BJ (cell line): Measurements from ENCODE around the gene CFTR. TPM values are rescaled to one million over a fixed set of nuclear protein-coding genes. Genes with fewer than 3 reads are reported as not detected.

ENCODE experiments used
- CTCF ChIA-PET: fragments of 350-600 bp; formaldehyde crosslinking; extraction: SDS; loops from one replicate; lab custom pipeline; 2021; ENCODE audit warnings: antibody characterized with exemption, inconsistent platforms; lab: Yijun Ruan, JAX
- POLR2A ChIA-PET: fragments of 300-600 bp; sonication (Branson Sonifier 250); formaldehyde crosslinking; extraction: SDS; loops from one replicate; lab custom pipeline; 2021; ENCODE audit warnings: antibody characterized with exemption; lab: Charles Lee
- DNase-seq: peaks from one replicate; pipeline ENCODE4 v3.0.0-alpha.2; 2011; ENCODE audit warnings: low read depth
- H3K27me3 ChIP-seq: 2 replicates; pipeline ENCODE4 v1.6.0; 2011; ENCODE audit warnings: low read length; ENCODE audit not compliant: control insufficient read depth, insufficient read depth
- H3K36me3 ChIP-seq: 2 replicates; pipeline ENCODE4 v1.5.1; 2011; ENCODE audit warnings: low read length; ENCODE audit not compliant: control insufficient read depth, insufficient read depth
- H3K4me3 ChIP-seq: 2 replicates; pipeline ENCODE4 v1.5.1; 2011; ENCODE audit warnings: low read depth, mild to moderate bottlenecking, control low read depth, low read length
- CTCF ChIP-seq: IDR thresholded peaks from 2 replicates; pipeline ENCODE4 v1.5.1; 2011; ENCODE audit warnings: low read depth, mild to moderate bottlenecking, control low read depth, inconsistent platforms, low read length, moderate library complexity; ENCODE audit not compliant: insufficient read depth
- polyA plus RNA-seq: library from polyadenylated mRNA; depleted of rRNA; stranded (reverse); fragments of >200 nt; gene quantifications from 2 replicates; pipeline ENCODE4 v1.2.3, GENCODE V29; 2011

CFTR gene
- polyA plus RNA-seq, 1 experiment: not detected

GRCh38 chr7:117485118-117485620 is 5.3 kb downstream of the CFTR start:
- Histone ChIP-seq H3K36me3 (no peaks in the 10 kb centered on the region), H3K4me3 (no peak overlapping the region), H3K27me3 (peaks cover 3% of the 10 kb centered on the region)
- no peak for TF ChIP-seq CTCF
- ChIA-PET CTCF (interaction anchor here (0.8 to 0.9 kb wide), 2 partner anchors 131 to 231 kb away, joined by 3 to 4 read pairs; no protein-coding TSS in a partner anchor), POLR2A (no interaction called here)
- no peak for DNase-seq

DNA sequence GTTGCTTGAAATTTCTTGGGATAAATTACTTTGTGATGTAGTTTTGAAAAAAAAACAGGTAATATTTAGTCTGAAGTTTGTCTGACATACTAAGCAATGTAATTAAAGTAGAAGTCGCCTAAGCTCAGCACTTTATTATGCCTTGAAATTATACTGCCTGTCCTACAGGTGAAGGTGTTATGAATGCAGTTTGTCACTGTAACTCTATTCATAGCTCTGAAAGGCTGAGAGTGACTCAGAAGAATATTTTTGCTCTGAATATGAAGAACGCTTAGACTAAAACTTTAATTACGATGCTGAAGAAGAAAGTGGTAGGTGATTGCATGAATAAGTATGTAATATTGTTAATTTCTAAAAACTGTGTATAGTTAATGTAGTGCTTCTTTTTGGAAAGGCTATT is 9.2 kb downstream of the CFTR start:
- H3K4me3 ChIP-seq: no peak overlapping the region
- H3K36me3 ChIP-seq: no peaks in the 10 kb centered on the region
- TF ChIP-seq CTCF: no peak
- H3K27me3 ChIP-seq: no peaks in the 10 kb centered on the region
- DNase-seq: no peak
- ChIA-PET CTCF (no interaction called here), POLR2A (no interaction called here)

DNA sequence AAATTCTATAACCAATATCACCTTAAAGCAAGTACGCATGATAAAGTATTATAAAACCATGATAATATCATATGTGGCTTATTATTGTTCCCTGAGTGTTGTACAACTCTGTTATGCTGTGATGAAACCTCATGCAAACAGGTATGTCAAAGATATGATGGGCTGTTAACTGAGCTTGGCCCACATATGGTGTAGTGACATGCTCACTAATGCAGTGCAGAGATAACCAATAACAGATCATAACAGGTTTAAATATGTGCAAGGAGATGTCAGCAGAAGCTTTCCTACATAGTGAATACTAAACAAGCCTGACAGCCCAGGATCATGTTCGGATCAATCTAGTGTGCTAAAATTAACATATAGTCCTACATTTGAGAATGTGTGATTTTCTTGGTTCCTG is 9.6 kb downstream of the CFTR start:
- no peak for TF ChIP-seq CTCF
- ChIA-PET POLR2A (no interaction called here), CTCF (no interaction called here)
- Histone ChIP-seq H3K36me3 (no peaks in the 10 kb centered on the region), H3K4me3 (no peak overlapping the region), H3K27me3 (no peaks in the 10 kb centered on the region)
- DNase-seq: no peak

DNA sequence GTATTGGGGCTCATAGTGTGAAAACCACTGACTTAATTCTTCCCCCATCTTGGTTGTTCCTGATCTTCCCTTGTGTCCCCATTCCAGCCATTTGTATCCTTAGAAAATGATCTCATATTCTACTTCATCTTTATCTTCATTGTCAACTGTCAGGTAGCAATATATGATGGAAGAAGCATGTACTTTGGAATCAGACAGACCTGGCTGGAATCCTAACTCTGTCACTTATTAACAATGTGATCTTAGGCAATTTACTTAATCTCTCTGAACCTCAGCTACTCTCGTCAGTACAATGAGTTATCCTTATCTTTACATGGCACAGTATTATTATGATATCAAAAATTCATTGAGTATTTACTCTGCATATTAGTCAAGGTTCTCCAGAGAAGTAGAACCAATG is 10.1 kb downstream of the CFTR start:
- DNase-seq: no peak
- ChIA-PET CTCF (no interaction called here), POLR2A (no interaction called here)
- TF ChIP-seq CTCF: no peak
- Histone ChIP-seq H3K27me3 (no peaks in the 10 kb centered on the region), H3K36me3 (no peaks in the 10 kb centered on the region), H3K4me3 (no peak overlapping the region)

DNA sequence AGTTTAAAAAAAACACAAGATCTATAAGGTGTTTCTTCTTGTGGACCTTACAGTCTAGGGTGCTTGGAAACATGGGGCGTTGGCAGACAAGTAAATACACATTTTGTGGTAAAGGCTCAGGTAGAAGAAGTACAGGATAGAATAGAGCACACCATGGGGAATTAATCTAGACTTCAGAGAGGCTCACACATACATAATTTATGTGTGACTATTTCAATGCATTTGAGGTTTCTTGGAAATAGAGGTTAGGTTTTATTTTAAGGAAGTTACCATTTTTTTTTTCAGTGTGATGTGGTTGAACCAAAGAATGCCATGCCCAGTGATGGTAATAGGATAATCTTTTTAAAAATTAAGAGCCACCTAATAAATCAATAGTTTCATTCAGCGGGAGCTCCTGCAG is 12.8 kb downstream of the CFTR start:
- DNase-seq: no peak
- Histone ChIP-seq H3K27me3 (no peaks in the 10 kb centered on the region), H3K4me3 (no peak overlapping the region), H3K36me3 (no peaks in the 10 kb centered on the region)
- POLR2A ChIA-PET: no interaction called here
- TF ChIP-seq CTCF: no peak
- CTCF ChIA-PET: no interaction called here
